EH (cell line): ENCODE data around the gene WDR82.

Source experiments
- DNase-seq: peaks from one replicate; pipeline ENCODE4 v3.0.0-alpha.2; 2015; ENCODE audit warnings: low read depth

WDR82 gene

DNA sequence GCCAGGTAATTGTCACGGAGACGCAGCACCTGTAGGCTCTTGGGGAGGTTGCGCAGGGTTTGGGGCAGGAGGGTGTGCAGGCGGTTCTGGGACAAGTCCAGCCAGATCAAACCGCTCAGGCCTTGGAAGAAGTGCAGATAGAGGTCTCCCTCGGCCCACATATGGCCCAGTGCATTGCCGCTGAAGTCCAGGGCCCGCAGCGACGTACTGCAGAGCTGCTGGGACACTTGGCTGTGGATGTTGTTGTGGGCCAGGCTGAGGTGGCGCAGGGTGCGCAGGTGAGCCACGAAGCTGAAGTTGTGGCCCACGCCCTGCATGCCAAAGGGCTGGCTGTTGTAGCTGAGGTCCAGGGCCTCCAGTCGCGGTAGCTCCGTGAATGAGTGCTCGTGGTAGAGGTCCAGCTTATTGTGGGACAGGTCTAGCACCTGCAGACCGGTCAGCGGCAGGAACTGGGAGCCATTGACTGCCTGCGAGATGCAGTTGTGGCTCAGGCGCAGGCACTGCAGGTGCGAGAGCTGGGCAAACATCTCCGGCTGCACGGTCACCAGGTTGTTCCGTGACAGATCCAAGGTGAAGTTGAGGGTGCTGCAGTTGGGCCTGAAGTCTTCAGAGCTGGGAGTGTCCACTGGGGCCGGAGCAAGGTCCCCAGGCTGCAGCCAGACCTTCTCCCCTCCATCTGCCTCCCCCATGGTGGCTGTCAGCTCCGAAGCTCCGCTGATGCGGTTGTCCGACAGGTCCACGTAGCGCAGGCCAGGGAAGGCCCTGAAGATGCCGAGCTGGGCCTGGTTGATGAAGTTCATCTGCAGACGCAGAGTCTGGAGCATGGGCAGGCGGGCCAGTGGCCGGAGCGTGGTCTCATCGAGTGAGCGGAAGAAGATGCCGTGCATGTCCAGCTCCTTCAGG lies 55.9 kb downstream of the WDR82 start:
- no peak for DNase-seq

DNA sequence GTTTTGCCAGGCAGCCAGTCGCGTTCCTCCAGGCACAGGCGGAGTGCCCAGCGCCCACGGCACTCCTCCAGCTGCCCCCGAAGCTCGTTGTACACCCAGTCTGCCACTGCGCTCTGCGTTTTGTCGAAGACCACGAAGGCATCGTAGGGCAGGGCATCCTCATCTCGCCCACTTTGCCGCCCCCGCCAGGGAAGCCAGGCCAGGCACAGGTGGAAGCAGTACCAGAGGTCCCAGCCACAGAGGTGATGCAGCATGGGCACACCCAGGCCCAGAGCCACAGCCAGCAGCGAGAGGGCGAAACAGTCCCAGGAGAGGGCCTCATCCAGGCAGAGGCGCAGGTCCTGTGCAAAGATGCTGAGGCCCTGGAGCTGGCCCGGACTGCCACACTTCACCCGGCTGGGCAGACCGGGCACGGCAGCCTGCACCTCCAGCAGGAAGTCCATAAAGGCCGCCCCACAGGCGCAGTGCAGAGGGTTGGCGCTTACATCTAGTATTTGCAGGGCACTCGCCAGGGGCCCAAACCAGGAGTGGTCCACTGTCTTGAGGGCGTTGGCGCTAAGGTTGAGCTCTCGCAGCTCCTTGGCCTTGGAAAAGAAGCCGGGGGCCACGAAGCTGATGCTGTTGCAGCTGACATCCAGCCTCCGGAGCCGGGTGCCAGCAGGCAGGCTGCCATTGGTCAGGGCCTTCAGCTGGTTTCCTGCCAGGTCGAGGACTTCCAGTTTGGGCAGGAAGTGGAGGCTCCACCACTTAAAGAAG lies 56.7 kb downstream of the WDR82 start:
- DNase-seq = no peak

DNA sequence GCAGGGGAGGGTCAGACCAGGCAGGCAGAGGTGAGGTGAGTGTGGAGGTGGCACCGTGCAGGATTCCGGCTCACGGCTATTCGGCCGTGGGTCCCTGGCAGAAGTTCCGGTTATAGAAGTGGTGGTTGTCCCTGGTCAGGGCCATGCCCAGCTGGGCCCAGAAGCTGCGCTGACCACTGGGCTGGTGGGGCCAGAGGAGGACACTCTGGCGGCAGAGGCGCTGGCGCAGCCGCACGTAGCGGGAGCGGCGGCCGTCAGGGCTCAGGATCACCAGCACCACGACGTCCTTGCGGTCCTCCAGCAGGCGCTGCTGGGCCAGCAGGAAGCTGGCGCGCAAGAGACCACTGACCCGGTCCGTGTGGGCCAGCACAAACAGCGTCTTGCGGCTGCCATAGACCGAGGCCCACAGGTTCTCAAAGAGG lies 57.3 kb downstream of the WDR82 start:
- no peak for DNase-seq

DNA sequence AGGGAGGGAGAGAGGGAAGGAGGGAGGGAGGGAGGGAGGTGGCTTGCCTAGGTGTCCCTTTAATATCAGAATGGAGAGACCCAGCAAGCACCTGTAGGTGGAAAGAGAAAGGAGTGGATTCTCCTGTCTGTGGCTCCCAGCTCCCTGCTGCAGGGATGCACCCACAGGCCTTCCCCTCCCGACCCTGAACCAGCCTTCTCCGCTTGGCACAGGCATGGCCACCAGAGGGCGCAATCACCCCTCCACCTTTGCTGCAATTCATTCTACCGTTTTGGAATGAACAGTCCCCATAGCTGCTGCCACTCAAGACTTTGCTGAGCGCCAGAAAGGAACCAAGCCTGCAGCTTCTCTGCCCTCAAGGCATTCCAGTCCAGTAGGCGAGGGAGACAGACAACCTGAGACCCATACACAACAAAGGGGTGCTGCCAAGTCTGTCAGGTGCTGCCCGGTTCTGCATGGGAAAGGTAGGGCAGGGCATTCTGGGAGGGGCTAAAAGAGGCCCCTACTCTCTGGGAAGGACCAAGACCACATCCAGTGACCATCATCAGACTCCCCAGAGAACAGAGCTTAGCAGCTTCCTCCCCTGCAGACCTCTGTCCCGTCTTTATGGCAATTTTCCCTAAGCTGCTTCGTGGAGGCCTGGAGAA lies 57.9 kb downstream of the WDR82 start:
- peak; percentile 77 for DNase-seq

- no peak for DNase-seq
Measured at GRCh38 chr3:52218937-52219650, 59.4 kb downstream of the WDR82 start.

DNA sequence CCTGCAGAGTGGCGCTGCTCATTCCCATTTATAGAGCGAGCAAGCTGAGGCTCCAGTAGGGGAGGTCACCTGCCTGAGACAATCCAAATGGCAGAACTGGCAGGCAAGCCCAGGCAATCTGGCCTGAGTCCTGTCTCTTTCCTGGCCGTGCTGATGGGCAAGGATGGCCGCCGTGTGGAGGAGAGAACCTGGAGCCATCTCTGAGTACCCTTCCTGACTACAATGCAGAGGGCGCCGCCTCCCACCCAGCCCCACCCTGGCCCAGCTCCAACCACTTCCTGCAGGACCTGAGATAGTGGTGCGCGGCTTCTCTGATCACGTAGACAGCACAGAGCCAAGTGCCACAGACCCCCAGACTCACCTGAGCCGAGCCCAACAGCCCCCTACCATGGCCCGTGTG lies 60.0 kb downstream of the WDR82 start:
- no peak for DNase-seq

- DNase-seq = no peak
Measured at GRCh38 chr3:52218026-52218425, 60.4 kb downstream of the WDR82 start.

DNA sequence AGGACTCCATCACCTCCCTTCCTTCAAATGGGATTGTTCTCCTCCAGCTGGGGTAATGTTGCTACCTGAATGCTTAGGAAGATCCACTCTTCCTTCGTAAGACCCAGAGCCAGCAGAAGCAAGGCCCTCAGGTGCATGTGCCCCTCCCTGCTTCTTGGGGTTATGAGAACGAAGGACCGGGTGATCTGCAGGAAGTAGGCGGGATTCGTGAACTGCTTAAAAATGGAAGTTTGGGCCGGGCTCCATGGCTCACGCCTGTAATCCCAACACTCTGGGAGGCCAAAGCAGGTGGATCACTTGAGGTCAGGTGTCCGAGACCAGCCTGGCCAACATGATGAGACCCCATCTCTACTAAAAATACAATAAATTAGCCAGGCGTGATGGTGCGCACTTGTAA lies 61.0 kb downstream of the WDR82 start:
- DNase-seq = no peak

GRCh38 chr3:52216585-52217408 lies 61.7 kb downstream of the WDR82 start:
- peak; percentile 58 for DNase-seq

- DNase-seq = no peak
Measured at GRCh38 chr3:52215351-52215750, 63.1 kb downstream of the WDR82 start.

GRCh38 chr3:52213901-52214300 lies 64.5 kb downstream of the WDR82 start:
- DNase-seq = no peak

GRCh38 chr3:52213005-52213404 lies 65.4 kb downstream of the WDR82 start:
- no peak for DNase-seq

DNA sequence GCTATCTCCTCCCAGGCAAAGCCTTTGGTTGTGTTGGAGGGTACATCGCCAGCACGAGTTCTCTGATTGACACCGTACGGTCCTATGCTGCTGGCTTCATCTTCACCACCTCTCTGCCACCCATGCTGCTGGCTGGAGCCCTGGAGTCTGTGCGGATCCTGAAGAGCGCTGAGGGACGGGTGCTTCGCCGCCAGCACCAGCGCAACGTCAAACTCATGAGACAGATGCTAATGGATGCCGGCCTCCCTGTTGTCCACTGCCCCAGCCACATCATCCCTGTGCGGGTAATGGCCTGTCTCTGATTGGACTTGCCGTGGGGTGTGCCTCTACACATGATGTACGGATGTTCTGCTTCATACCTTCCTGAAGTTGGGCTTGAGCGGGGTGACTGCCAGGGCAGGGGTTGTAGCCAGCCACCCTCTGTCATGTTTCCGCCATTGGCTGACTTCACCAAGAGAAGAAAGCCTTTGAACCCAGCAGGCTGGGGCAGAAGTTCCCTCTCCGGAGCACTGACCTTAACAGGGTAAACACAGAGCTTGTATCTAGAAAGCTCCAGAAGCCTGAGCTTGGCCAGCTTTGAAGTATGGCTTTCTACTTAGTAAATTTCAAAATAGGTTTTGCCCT lies 67.1 kb downstream of the WDR82 start:
- DNase-seq = no peak

DNA sequence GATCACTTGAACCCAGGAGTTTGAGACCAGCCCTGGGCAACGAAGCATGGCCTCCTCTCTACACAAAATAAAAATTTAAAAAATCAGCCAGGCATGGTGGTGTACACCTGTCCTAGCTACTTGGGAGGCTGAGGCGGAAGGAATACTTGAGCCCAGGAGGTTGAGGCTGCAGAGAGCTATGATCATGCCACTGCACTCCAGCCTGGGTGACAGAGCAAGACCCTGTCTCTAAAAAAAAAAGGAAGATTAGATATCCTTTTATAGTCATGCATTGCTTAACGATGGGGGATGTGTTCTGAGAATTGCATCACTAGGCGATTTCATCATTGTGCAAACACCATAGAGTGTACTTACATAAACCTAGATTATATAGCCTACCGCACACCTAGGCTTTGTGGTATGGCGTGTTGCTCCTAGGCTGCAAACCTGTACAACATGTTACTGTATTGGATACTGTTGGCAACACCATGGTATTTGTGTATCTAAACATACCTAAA lies 67.9 kb downstream of the WDR82 start:
- peak; percentile 31 for DNase-seq

DNA sequence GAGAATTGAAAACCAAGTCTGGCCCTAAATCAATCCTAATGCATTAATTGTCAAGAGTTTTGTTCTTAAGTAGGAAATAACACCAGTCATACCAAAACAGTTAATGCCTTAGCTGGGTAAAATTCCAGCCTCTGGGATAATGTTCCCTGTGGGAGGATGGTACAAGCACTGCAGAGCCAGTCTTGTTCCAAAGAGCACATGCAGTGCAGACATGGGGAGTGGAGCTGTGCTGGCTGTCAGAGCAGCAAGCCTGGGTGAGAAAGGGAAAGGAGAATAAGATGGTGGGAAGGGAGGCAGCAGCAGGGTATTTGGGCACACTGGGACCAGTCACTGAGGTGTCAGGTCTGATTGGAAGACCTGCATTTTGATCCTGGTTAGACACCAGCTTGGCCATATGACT lies 68.4 kb downstream of the WDR82 start:
- DNase-seq = no peak

DNA sequence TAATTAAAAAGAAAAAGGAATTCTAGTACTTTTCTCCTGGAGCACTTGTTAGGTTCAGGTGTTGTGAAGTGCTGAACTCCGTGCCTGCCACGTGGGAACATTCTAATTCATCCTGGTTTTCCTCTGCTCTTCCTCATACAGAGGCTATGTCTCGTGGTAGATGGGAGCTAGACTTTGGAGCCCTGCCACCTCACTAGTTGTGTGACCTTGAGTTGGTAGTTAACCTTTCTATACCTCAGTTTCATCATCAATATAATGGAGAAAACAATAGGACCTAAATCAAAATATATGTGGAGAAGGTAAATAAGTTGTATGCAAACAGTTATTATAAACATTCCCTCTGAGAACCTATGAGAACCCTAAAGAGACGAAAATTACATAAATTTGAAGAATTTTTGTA lies 69.9 kb downstream of the WDR82 start:
- no peak for DNase-seq

GRCh38 chr3:52205727-52206372 lies 72.6 kb downstream of the WDR82 start:
- no peak for DNase-seq
